ENCODE data around the gene SLC25A51.

Gene SLC25A51

GRCh38 chr9:37903647-37904444 lies at the start of gene SLC25A51 (continued):
- no peak for TF ChIP-seq ZSCAN18 (tag by site-specific recombination; IDR thresholded peaks at IDR 0.05)
- TF ChIP-seq MZF1 (tag by site-specific recombination; IDR thresholded peaks at IDR 0.05; ENCODE audit: borderline replicate concordance), result no peak
- peak; percentile 6; the same call in 1 of the 2 replicates for TF ChIP-seq ZBTB17 (tag by site-specific recombination; IDR thresholded peaks at IDR 0.05)
- no peak; the same call in none of the 2 replicates for TF ChIP-seq KLF7 (tag by site-specific recombination; IDR thresholded peaks at IDR 0.05; ENCODE audit: borderline replicate concordance)
- TF ChIP-seq ZBTB44 (tag by site-specific recombination; IDR thresholded peaks at IDR 0.05), result peak; percentile 44; the same call in 1 of the 2 replicates
- TF ChIP-seq SP7 (tag by site-specific recombination; IDR thresholded peaks at IDR 0.05), result peak; percentile 80
- TF ChIP-seq ZNF600 (tag by site-specific recombination; IDR thresholded peaks at IDR 0.05), result peak; percentile 47; the same call in 1 of the 2 replicates
- TF ChIP-seq HOXC10 (CRISPR knock-in tag; IDR thresholded peaks at IDR 0.05), result no peak
- peak; percentile 69; the same call in 1 of the 2 replicates for TF ChIP-seq PBX3 (CRISPR knock-in tag; IDR thresholded peaks at IDR 0.05)
- TF ChIP-seq KLF8 (tag by site-specific recombination; IDR thresholded peaks at IDR 0.05), result peak; percentile 98
- peak; percentile 69 for TF ChIP-seq ZFHX2 (tag by site-specific recombination; conservative IDR thresholded peaks at IDR 0.05)
- peak; percentile 47; the same call in 1 of the 2 replicates for TF ChIP-seq ZNF76 (tag by site-specific recombination; IDR thresholded peaks at IDR 0.05; ENCODE audit: borderline replicate concordance, low read depth)
- peak; percentile 68 for TF ChIP-seq ZXDB (tag by site-specific recombination; IDR thresholded peaks at IDR 0.05)
- TF ChIP-seq ZBTB10 (tag by site-specific recombination; IDR thresholded peaks at IDR 0.05), result peak; percentile 93
- peak; percentile 91 for TF ChIP-seq ZNF580 (tag by site-specific recombination; IDR thresholded peaks at IDR 0.05)
- peak; percentile 81 for TF ChIP-seq YY2 (tag by site-specific recombination; IDR thresholded peaks at IDR 0.05)
- no peak for TF ChIP-seq ZNF280C (tag by site-specific recombination; IDR thresholded peaks at IDR 0.05)
- peak; percentile 41 for TF ChIP-seq ZNF654 (tag by site-specific recombination; IDR thresholded peaks at IDR 0.05; ENCODE audit: low read depth)
- TF ChIP-seq YY1 (tag by site-specific recombination; IDR thresholded peaks at IDR 0.05), result peak; percentile 77; the same call in 1 of the 2 replicates
- TF ChIP-seq ZNF560 (tag by site-specific recombination; IDR thresholded peaks at IDR 0.05; ENCODE audit: borderline replicate concordance), result no peak
- 0 out of 2 replicates have a peak, but pooled peaks have one; percentile 24 for TF ChIP-seq ZBTB7A (tag by site-specific recombination; IDR thresholded peaks at IDR 0.05; ENCODE audit: low read depth)
- peak; percentile 69 for TF ChIP-seq SP3 (tag by site-specific recombination; IDR thresholded peaks at IDR 0.05)
- TF ChIP-seq ZNF510 (tag by site-specific recombination; IDR thresholded peaks at IDR 0.05; ENCODE audit: insufficient replicate concordance), result no peak
- peak; percentile 50; the same call in 1 of the 2 replicates for TF ChIP-seq ZNF394 (tag by site-specific recombination; IDR thresholded peaks at IDR 0.05; ENCODE audit: borderline replicate concordance)
